Smooth muscle cell (in vitro differentiated cells): ENCODE measurements around the gene SLC25A42. TPM values are rescaled to one million over a fixed set of nuclear protein-coding genes. Genes with fewer than 3 reads are reported as not detected.

Experiments used
- DNase-seq: peaks from one replicate; lab custom pipeline; 2025; ENCODE audit not compliant: unreplicated experiment; lab: John Stamatoyannopoulos, UW
- H2AFZ ChIP-seq: fragments of 200-600 bp; sonication (generic); 2 replicates; pipeline ENCODE4 v1.6.0; 2016; ENCODE audit warnings: antibody characterized with exemption, low read depth, mild to moderate bottlenecking
- H3F3A ChIP-seq: fragments of 200-600 bp; sonication (generic); 2 replicates; pipeline ENCODE4 v1.6.0; 2017; ENCODE audit warnings: antibody characterized with exemption, low read depth
- H3K27ac ChIP-seq: fragments of 200-600 bp; sonication (generic); 2 replicates; pipeline ENCODE4 v1.5.1; 2016; ENCODE audit warnings: low read depth, mild to moderate bottlenecking
- H3K27me3 ChIP-seq: fragments of 200-600 bp; sonication (generic); 2 replicates; pipeline ENCODE4 v1.6.1; 2016; ENCODE audit warnings: low read depth, mild to moderate bottlenecking
- H3K36me3 ChIP-seq: fragments of 200-600 bp; sonication (generic); 2 replicates; pipeline ENCODE4 v1.5.1; 2016; ENCODE audit warnings: low read depth
- H3K4me1 ChIP-seq: fragments of 200-600 bp; sonication (generic); 2 replicates; pipeline ENCODE4 v1.5.1; 2016; ENCODE audit warnings: low read depth
- H3K4me2 ChIP-seq: fragments of 200-600 bp; sonication (generic); 2 replicates; pipeline ENCODE4 v1.6.0; 2016; ENCODE audit warnings: mild to moderate bottlenecking
- H3K4me3 ChIP-seq: fragments of 200-600 bp; sonication (generic); 2 replicates; pipeline ENCODE4 v1.5.1; 2016; ENCODE audit warnings: mild to moderate bottlenecking
- H3K79me2 ChIP-seq: fragments of 200-600 bp; sonication (generic); 2 replicates; pipeline ENCODE4 v1.6.0; 2016; ENCODE audit warnings: low read depth, mild to moderate bottlenecking
- H3K9ac ChIP-seq: fragments of 200-600 bp; sonication (generic); 2 replicates; pipeline ENCODE4 v1.6.0; 2016; ENCODE audit warnings: low read depth
- H3K9me3 ChIP-seq: fragments of 200-600 bp; sonication (generic); replicated peaks from 2 replicates; pipeline ENCODE4 v1.5.1; 2016; ENCODE audit warnings: low read depth
- H4K20me1 ChIP-seq: fragments of 200-600 bp; sonication (generic); 2 replicates; pipeline ENCODE4 v1.6.0; 2016; ENCODE audit warnings: low read depth
- WGBS: methylation state at CpG from one replicate; pipeline ENCODE4 v1.1.7; 2016; ENCODE audit warnings: low lambda C conversion rate; 5-methylcytosine and 5-hydroxymethylcytosine counted together
- polyA plus RNA-seq: library from polyadenylated mRNA; unstranded; fragments of >200 nt; fragmentation: Nextera tagmentation; extraction: Ambion mirVana; gene quantifications from 2 replicates; pipeline ENCODE4 v1.2.1, GENCODE V29; 2016
- total RNA-seq: library from RNA; depleted of rRNA; stranded (reverse); fragments of >200 nt; gene quantifications from 2 replicates; pipeline ENCODE4 v1.2.3, GENCODE V29; 2014
- TF ChIP-seq, protein P1 (sequence below): fragments of 200-600 bp; sonication (generic); IDR thresholded peaks from 2 replicates; pipeline ENCODE4 v1.5.1; 2017; ENCODE audit warnings: borderline replicate concordance, mild to moderate bottlenecking, antibody characterized with exemption; ENCODE audit not compliant: insufficient read depth, poor library complexity, severe bottlenecking

SLC25A42 gene
- total and polyA plus RNA-seq, 2 experiments from 2014 or later = 8.1 to 18.9 TPM

DNA sequence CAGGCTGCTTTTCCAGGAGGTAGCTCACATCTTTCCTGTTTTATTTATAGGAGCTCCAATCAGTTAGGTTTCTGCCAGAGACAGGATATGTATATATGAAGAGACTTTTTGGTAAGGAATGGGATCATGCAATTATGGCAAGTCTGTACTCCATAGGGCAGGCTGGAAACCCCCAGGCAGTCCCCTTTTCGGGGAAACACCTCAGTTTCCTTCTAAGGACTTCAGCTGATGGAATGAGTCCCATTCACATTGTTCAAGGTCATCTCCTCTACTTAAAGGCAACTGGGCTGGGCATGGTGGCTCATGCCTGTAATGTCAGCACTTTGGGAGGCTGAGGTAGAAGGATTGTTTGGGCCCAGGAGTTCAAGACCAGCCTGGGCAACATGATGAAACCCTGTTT, 10.9 kb upstream of the SLC25A42 start:
- Histone ChIP-seq H3K4me3 (no peak overlapping the region), H3K9me3 (no peaks in the 10 kb centered on the region), H3K9ac (no peak overlapping the region), H2AFZ (no peak overlapping the region), H3K27ac (no peak overlapping the region), H3K4me1 (no peaks in the 10 kb centered on the region), H3F3A (no peaks in the 10 kb centered on the region), H3K4me2 (no peak overlapping the region), H4K20me1 (no peaks in the 10 kb centered on the region), H3K27me3 (no peaks in the 10 kb centered on the region), H3K79me2 (no peaks in the 10 kb centered on the region), H3K36me3 (no peaks in the 10 kb centered on the region)
- TF ChIP-seq, protein P1, sequence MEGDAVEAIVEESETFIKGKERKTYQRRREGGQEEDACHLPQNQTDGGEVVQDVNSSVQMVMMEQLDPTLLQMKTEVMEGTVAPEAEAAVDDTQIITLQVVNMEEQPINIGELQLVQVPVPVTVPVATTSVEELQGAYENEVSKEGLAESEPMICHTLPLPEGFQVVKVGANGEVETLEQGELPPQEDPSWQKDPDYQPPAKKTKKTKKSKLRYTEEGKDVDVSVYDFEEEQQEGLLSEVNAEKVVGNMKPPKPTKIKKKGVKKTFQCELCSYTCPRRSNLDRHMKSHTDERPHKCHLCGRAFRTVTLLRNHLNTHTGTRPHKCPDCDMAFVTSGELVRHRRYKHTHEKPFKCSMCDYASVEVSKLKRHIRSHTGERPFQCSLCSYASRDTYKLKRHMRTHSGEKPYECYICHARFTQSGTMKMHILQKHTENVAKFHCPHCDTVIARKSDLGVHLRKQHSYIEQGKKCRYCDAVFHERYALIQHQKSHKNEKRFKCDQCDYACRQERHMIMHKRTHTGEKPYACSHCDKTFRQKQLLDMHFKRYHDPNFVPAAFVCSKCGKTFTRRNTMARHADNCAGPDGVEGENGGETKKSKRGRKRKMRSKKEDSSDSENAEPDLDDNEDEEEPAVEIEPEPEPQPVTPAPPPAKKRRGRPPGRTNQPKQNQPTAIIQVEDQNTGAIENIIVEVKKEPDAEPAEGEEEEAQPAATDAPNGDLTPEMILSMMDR = no peak
- 93% methylated on average over 1 of the region's 1 CpG for WGBS
- DNase-seq = no peak

- no peak overlapping the region for H3K9ac ChIP-seq
- H3K4me2 ChIP-seq = no peak overlapping the region
- 94% methylated on average over 24 of the region's 25 CpGs for WGBS
- TF ChIP-seq, protein P1 = peak; percentile 68
- no peaks in the 10 kb centered on the region for H3F3A ChIP-seq
- no peak overlapping the region for H3K27ac ChIP-seq
- no peaks in the 10 kb centered on the region for H3K79me2 ChIP-seq
- no peaks in the 10 kb centered on the region for H3K4me1 ChIP-seq
- DNase-seq = no peak
- no peak overlapping the region for H2AFZ ChIP-seq
- no peaks in the 10 kb centered on the region for H3K27me3 ChIP-seq
- no peaks in the 10 kb centered on the region for H3K9me3 ChIP-seq
- H3K36me3 ChIP-seq = no peaks in the 10 kb centered on the region
- no peak overlapping the region for H3K4me3 ChIP-seq
- no peaks in the 10 kb centered on the region for H4K20me1 ChIP-seq
These were observed 10.1 kb upstream of the SLC25A42 start for GRCh38 chr19:19053508-19054314.

- 95% methylated on average over 15 of the region's 15 CpGs for WGBS
- Histone ChIP-seq H3K4me3 (no peak overlapping the region), H3K9ac (no peak overlapping the region), H3K4me1 (no peaks in the 10 kb centered on the region), H3K27me3 (no peaks in the 10 kb centered on the region), H3K9me3 (no peaks in the 10 kb centered on the region), H2AFZ (no peak overlapping the region), H3K36me3 (no peaks in the 10 kb centered on the region), H3K27ac (no peak overlapping the region), H4K20me1 (no peaks in the 10 kb centered on the region), H3F3A (no peaks in the 10 kb centered on the region), H3K79me2 (no peaks in the 10 kb centered on the region), H3K4me2 (no peak overlapping the region)
- TF ChIP-seq, protein P1 = no peak
- DNase-seq = no peak
These were observed 9.4 kb upstream of the SLC25A42 start for GRCh38 chr19:19054315-19054938.
